ENCODE data around the gene NRROS. TPM values are rescaled to one million over a fixed set of nuclear protein-coding genes. Genes with fewer than 3 reads are reported as not detected.

Gene NRROS
- total RNA-seq, 1 experiment from 2014 or later: 0.99 TPM

DNA sequence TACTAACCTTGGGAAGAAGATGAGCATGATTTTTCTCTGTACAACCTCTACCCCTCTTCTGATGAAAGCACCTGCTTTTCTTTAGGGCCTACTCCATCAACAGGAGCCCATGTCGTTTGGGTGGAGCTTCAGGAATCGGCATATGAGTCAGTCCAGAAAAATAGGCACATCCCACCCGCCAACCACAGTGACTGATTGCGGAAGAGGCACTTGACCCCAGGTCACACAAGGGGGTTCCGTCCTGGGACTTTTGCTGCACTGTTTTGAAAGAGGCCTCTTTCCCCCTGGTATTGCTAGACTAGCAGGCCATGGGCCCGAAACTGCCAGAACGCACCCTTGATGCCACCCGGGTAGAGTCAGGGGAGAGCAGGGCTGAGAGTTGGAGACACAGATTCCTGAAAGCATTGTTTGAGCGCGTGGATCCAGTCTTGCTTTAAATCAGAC is 19.3 kb upstream of the NRROS start:
- intact Hi-C loops (cut with micrococcal nuclease; ENCODE audit: unreplicated experiment): no loop called here

DNA sequence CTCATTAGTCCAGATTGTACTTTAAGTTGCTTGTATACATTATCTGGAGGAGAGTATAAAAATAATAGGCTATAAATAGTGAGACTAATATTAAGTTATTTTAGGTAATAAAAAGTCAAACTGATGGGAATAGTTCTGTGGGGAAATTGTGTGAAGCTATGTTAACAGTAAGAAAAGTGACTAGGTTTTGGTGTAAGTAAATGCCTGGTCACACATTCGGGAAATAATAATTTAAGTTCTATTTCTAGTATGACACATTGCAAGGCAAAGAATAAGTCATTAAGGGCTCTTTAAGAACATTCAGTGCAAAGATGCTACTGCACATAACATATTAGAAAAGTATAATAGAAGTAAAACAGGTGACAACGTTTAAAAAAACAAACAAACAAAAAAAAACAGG is 18.8 kb upstream of the NRROS start:
- no peak for DNase-seq
- H3K36me3 Mint-ChIP-seq (ENCODE audit: insufficient read depth, unreplicated experiment): no peaks in the 10 kb centered on the region
- H3K9me3 Mint-ChIP-seq (ENCODE audit: low read depth, unreplicated experiment): no peaks in the 10 kb centered on the region
- CTCF ChIA-PET: no interaction called here
- intact Hi-C loops (cut with micrococcal nuclease; ENCODE audit: unreplicated experiment): no loop called here
- peaks cover 10% of the 10 kb centered on the region for H3K27me3 Mint-ChIP-seq (ENCODE audit: unreplicated experiment)
- H3K4me3 Mint-ChIP-seq (ENCODE audit: low read depth, unreplicated experiment): no peak overlapping the region
- TF ChIP-seq, protein P1, sequence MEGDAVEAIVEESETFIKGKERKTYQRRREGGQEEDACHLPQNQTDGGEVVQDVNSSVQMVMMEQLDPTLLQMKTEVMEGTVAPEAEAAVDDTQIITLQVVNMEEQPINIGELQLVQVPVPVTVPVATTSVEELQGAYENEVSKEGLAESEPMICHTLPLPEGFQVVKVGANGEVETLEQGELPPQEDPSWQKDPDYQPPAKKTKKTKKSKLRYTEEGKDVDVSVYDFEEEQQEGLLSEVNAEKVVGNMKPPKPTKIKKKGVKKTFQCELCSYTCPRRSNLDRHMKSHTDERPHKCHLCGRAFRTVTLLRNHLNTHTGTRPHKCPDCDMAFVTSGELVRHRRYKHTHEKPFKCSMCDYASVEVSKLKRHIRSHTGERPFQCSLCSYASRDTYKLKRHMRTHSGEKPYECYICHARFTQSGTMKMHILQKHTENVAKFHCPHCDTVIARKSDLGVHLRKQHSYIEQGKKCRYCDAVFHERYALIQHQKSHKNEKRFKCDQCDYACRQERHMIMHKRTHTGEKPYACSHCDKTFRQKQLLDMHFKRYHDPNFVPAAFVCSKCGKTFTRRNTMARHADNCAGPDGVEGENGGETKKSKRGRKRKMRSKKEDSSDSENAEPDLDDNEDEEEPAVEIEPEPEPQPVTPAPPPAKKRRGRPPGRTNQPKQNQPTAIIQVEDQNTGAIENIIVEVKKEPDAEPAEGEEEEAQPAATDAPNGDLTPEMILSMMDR (IDR thresholded peaks at IDR 0.05; ENCODE audit: unreplicated experiment): no peak
- no TSS peak for BruUV-seq (replicated peaks)
- H3K27ac Mint-ChIP-seq (ENCODE audit: unreplicated experiment): no peak overlapping the region
- H3K4me1 Mint-ChIP-seq (ENCODE audit: low read depth, unreplicated experiment): no peaks in the 10 kb centered on the region

More for the DNA sequence above, 19.3 kb upstream of the NRROS start:
- Mint-ChIP-seq H3K9me3 (ENCODE audit: low read depth, unreplicated experiment) (no peaks in the 10 kb centered on the region), H3K36me3 (ENCODE audit: insufficient read depth, unreplicated experiment) (no peaks in the 10 kb centered on the region), H3K4me3 (ENCODE audit: low read depth, unreplicated experiment) (no peak overlapping the region), H3K27ac (ENCODE audit: unreplicated experiment) (no peak overlapping the region), H3K4me1 (ENCODE audit: low read depth, unreplicated experiment) (no peaks in the 10 kb centered on the region), H3K27me3 (ENCODE audit: unreplicated experiment) (peaks cover 5% of the 10 kb centered on the region)
- CTCF ChIA-PET: no interaction called here
- DNase-seq: no peak
- BruUV-seq (replicated peaks): no TSS peak
- TF ChIP-seq, protein P1 (IDR thresholded peaks at IDR 0.05; ENCODE audit: unreplicated experiment): no peak

DNA sequence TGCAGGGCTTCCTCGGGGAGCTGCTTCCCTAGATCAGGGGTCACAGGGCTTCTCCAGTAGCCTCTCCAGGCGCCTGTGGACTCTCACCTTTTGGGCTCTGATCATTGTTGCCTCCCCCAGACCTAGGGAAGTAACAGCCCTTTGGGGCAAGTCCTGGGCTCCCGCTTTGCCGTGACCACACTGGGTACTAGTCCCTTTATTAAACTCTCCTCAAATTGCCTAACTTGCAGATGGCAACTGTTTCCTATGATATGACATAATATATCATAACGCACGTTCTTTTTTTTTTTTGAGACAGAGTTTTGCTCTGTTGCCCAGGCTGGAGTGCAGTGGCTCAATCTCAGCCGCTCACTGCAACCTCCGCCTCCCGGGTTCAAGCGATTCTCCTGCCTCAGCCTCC is 17.9 kb upstream of the NRROS start:
- BruUV-seq (replicated peaks): no TSS peak
- no peak overlapping the region for H3K4me3 Mint-ChIP-seq (ENCODE audit: low read depth, unreplicated experiment)
- H3K27me3 Mint-ChIP-seq (ENCODE audit: unreplicated experiment): peaks cover 13% of the 10 kb centered on the region
- H3K36me3 Mint-ChIP-seq (ENCODE audit: insufficient read depth, unreplicated experiment): no peaks in the 10 kb centered on the region
- no peak for DNase-seq
- intact Hi-C loops (cut with micrococcal nuclease; ENCODE audit: unreplicated experiment): no loop called here
- H3K9me3 Mint-ChIP-seq (ENCODE audit: low read depth, unreplicated experiment): no peaks in the 10 kb centered on the region
- CTCF ChIA-PET: no interaction called here
- TF ChIP-seq, protein P1 (IDR thresholded peaks at IDR 0.05; ENCODE audit: unreplicated experiment): no peak
- no peak overlapping the region for H3K27ac Mint-ChIP-seq (ENCODE audit: unreplicated experiment)
- H3K4me1 Mint-ChIP-seq (ENCODE audit: low read depth, unreplicated experiment): no peaks in the 10 kb centered on the region

DNA sequence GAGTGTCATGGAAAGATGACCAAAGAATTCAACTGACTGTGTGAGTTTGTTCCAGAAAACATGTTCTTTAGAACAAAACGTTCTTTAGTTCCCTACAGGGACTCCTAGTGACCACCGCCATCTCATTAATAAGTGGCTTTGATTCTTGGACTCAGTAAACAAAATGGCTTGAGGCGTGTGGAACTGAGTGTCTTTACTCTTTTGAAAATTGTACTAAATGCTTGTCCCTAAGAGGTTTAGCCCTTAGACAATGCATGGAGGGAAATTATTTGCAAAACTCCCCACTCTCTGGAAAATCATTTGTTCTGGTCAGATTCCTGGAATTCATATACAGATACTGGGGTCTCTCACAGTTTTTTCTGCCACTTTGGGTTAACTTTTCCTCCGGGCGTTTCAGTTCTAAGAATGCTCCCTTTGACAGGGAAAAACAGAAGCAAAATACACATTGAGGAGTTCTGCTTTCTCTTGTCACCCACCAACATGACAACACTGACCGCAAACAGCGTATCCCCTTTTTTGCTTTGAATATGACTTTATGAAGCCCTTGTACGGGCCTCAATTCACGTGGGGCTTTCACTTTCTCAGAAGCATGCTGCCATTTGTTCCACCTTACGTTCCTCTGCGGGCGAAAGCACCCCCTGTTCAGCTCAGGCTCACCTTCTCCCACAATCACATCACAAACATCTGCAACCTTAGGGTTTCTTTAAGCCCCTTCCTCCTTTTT is 15.3 kb upstream of the NRROS start:
- Mint-ChIP-seq H3K27me3 (ENCODE audit: unreplicated experiment) (peaks cover 13% of the 10 kb centered on the region), H3K4me3 (ENCODE audit: low read depth, unreplicated experiment) (no peak overlapping the region), H3K4me1 (ENCODE audit: low read depth, unreplicated experiment) (no peaks in the 10 kb centered on the region), H3K27ac (ENCODE audit: unreplicated experiment) (no peak overlapping the region), H3K36me3 (ENCODE audit: insufficient read depth, unreplicated experiment) (no peaks in the 10 kb centered on the region), H3K9me3 (ENCODE audit: low read depth, unreplicated experiment) (no peaks in the 10 kb centered on the region)
- TF ChIP-seq, protein P1 (IDR thresholded peaks at IDR 0.05; ENCODE audit: unreplicated experiment): no peak
- CTCF ChIA-PET: no interaction called here
- DNase-seq: no peak
- intact Hi-C loops (cut with micrococcal nuclease; ENCODE audit: unreplicated experiment): no loop called here
- no TSS peak for BruUV-seq (replicated peaks)
